Measurements from ENCODE around the gene KCNQ4. TPM values are rescaled to one million over a fixed set of nuclear protein-coding genes. Genes with fewer than 3 reads are reported as not detected.

KCNQ4 gene
- total RNA-seq: not detected in 2 replicates

DNA sequence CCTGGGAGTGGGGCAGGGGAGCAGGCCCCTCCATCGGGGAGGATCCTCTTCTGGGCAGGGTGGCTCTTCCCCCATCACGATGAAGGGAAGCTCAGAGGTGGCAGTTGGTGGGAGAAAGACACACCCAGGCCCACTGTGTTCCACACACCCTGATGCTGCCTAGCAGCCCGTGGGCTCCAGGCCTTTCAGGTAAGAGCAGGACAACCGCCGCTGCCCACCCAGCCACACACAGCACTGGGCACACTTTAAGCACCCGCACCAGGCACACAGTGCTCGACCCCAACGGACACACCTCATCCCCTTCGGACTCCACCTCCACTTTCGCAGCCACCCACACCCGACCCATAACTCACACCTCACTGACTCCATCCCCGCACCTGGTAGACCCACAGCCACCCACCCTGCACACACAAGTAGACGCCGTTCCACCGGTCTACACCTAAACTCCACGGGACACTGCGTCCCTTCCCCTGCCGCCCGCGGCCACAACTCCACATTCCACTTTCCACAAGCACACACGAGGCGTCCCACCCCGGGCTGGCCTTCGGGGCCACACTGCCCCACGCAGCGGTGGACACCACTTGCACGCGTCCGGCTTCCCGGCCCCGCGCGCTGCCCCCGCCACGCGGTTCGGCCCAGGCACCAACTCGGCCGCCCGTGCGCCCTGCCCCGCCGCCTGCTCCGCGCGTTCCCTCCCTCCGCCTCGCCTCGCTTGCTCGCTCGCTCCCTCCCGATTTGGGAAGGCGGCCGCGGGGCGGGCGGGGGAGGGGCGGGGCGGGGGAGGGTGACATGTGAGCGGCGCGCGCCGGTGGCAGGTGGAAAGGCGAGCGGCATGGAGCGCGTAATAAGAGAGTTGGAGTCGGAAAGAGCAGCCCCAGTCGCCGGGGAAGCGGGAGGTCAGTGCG lies at the start of gene KCNQ4:
Gene KCNQ4 (plus strand): TSS at position 787 of the 905 bp plus-strand sequence. CDS start 307 bp downstream, outside the sequence.
- DNase-seq (ENCODE audit: low read depth in 2 of 2): peak in 1 of 2 donors; percentile 27

DNA sequence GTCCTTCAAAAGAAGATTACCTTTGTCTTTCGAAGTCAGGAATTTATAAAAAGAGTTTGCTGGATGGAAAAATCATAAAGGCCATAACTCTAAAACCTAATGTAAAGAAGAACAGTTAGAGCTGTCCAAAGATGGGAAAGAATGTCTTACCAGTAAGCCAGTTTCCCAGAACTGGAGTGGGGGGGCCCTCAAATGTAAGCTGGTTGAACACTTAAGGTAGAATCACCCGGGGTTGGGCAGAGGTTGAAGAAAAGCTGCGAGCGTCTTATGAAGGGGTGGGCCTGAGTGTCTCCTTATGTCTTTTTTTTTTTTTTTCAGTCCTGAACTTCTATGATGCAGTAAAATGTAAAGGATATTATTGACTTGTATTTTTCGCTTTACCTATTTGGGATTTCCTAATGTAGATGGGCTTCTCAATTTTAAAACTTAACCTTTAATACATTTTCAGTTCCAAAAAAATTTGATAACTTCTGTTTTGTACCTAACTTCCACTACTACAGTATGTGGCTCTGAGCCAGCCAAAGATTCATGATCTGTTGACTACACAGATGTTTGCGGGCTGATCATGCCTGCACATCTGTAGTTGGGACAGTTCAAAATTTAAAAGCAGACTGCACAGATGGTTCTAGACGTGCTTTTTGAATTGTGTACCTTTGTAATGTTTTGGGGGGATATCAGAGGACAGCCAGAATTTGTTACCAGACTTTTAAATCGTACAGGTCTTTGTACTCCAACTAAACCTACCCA lies 48.5 kb upstream of the KCNQ4 start:
- no peak for DNase-seq (ENCODE audit: low read depth in 2 of 2)

DNA sequence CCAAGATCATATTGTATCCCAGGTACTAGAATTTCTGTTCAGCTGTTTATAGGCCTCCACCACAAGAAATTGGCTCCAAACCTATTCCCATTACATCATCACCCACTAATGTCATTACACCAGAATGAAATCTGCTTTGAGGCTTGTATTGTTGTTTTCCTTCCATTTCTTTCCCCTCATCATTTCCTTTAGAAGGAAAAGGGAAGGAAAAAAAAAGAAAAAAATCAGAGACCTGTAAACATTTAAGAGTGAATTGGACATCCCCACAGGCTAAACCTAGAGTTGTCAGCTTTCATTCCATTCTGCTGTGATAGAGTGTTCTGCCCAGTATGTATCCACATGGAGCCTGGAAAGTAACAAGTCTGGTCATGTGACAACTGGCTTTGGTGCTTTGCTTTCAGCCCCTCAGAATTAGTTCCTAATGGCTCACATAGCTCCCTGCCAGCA lies 47.5 kb upstream of the KCNQ4 start:
- peak; percentile 79 to 89 for DNase-seq (ENCODE audit: low read depth in 2 of 2)

GRCh38 chr1:40738831-40739230 lies 44.8 kb upstream of the KCNQ4 start:
- no peak for DNase-seq (ENCODE audit: low read depth in 2 of 2)

DNA sequence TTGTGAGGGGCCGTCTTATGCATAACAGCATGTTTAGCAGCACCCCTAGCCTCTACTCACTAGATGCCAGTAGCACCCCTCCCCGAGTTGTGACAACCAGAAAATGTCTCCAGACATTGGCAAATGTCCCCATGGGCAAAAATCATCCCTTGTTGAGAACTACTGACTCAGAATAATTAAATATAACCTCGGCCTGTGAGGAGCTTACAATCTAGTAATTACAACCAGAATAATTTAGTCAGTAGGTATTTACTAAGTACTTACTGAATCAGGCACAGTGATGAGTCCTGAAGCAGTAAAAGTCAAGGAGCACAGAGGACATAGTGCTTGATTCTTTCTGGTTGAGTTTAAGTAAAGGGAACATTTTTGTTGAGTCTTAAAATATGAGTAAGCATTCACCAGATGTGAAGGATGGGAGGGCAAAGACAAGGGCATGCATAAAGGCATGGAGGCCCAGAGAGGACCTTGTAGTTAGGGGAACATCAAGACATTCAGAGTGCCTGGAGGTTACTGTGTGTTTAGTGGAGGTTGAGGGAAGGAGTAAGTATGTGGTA lies 44.1 kb upstream of the KCNQ4 start:
- DNase-seq (ENCODE audit: low read depth in 2 of 2): no peak

DNA sequence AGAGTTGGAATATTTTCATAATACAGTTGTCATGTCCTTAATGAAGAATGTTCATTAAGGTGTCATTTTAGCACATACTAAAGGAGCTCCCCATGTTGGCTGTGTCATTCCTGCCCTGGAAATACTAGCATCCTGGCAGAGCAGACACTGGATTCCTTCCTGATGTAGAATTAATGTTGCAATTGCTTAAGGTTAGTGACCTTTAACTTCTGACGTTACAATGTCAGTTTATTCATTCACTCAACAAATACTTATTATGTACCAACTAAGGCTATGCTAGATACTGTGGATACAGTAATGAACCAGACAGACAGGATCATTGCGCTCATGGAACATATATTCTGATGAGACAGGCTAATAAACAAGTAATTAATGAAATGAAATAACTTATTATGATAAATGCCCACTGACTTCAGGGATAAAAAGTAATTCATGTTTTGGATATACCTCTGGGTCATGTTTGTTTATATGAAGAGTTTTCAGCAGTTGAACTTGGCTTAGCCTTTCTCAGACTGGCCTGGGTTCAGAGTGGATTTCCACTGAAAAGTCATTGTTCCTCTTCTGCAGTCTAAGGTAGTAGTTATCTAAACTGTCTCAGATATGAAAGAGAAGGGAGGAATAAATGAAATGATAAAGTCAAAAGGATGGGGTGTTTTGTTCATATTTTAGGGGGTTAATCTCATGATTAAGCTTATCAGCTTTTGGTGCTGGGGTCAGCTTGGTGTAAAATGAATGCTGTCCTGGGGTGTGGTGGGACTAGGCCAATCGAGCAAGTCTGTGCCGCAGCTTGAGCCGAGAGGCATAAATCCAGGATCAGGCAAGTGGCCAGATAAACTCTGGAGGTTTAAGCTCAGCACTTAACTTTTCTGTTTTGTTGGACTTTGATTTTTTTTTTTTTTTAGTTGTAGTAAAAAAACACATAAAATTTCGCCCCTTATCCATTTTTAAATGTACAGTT lies 43.3 kb upstream of the KCNQ4 start:
- peak in 1 of 2 donors; percentile 13 for DNase-seq (ENCODE audit: low read depth in 2 of 2)

GRCh38 chr1:40740997-40741736 lies 42.4 kb upstream of the KCNQ4 start:
- DNase-seq (ENCODE audit: low read depth in 2 of 2): no peak

DNA sequence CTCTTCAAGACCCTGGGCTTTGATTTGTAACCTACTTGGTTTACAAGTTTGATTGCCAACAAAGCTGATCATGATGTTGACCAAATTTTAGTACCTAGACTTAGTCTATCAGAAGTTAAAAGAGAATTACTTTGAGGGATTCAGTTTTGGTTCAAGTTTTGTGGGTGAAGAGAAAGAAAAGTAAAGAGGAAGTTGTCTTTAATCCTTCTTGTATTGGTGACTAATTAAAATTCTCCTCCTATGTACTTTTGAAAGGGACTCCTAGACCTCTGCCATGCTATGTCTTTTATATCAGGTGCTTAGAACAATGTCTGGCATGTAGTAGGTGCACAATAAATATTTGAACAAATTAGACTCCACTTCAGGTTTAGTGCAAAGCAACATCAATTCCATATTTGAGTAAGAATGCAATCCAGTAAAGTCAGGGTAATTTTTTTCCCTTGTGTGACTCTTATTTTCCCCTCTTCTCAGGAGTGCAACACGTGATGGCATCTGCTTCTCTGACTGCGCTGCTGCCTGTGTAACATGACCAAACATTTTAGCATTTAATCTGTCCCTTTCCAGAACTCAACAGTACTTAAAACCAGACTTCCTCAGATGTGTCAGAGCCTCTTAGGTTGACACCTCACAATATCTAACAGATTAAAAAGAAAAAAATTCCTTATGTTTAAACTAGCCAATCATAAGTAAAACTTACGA lies 41.1 kb upstream of the KCNQ4 start:
- no peak for DNase-seq (ENCODE audit: low read depth in 2 of 2)

GRCh38 chr1:40743452-40743851 lies 40.1 kb upstream of the KCNQ4 start:
- no peak for DNase-seq (ENCODE audit: low read depth in 2 of 2)

DNA sequence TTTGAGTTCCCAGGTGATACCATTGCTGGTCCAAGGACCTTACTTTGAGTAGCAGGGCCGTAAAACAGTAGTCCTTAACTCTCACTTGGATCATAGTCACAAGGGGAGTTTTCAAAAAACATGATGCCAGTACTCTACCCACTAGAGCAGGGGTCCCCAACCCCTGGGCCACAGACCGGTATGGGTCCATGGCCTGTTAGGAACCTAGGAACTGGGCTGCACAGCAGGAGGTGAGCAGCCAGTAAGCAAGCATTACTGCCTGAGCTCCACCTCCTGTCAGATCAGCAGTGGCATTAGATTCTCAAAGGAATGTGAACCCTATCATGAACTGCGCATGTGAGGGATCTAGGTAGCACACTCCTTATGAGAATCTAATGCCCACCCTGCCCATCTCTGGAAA lies 39.7 kb upstream of the KCNQ4 start:
- DNase-seq (ENCODE audit: low read depth in 2 of 2): no peak

DNA sequence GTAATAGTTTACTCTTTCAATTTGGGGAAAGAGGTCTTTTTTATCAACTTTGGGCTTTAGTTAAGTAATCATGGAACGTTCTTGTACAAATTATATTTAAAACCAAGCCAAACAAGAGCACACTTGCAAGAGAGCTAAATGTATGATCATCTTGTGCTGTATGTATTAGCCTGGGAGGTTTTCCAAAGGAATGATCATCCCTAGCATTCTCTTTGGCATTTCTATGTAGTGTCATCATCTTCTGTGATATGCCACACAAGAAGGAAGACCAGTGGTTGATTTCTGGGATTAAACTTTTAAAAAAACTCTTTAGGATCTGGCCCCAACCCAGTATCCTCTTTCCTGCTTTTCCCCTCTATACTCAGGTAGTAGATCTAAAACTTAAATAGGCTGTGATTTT lies 38.4 kb upstream of the KCNQ4 start:
- DNase-seq (ENCODE audit: low read depth in 2 of 2): no peak

GRCh38 chr1:40746344-40747090 lies 37.1 kb upstream of the KCNQ4 start:
- no peak for DNase-seq (ENCODE audit: low read depth in 2 of 2)

GRCh38 chr1:40748841-40749718 lies 34.5 kb upstream of the KCNQ4 start:
- no peak for DNase-seq (ENCODE audit: low read depth in 2 of 2)

DNA sequence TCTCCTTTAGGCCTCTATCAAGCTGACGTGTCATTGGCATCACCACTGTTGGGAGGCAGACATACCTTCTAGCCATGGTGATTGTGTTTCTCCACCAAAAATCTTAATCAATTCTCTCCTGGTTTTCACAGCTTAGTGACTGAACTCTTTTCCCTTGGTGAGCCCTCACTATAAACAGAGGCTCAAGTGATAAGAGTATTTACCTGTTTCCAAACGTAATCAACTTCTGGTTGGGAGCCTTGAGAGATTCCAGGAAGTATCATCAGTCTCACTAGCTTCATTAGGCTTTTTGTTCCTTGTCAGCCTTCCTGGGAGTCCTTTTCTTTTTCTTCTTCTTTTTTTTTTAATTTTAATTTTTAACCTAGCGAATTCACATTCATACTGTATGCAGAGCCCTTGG lies 33.8 kb upstream of the KCNQ4 start:
- no peak for DNase-seq (ENCODE audit: low read depth in 2 of 2)

GRCh38 chr1:40750451-40750908 lies 33.1 kb upstream of the KCNQ4 start:
- no peak for DNase-seq (ENCODE audit: low read depth in 2 of 2)

DNA sequence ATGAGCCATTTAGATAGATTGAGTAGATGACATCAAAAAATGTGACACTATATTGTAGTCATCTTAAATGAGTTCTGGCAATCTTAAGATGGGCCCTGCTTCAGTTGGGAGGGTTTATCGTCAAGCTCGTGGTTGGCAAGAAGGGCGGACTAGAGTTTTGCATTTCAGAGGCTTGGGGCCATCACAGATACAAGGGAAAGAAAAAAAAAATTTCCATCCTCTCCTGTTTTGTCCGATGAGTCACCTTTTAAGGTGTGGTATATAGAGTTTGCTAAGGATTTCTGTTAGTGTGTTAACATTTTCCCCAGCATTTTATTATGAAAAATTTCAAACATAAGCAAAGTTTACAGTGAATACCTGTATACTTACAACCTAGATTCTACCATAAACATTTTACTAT lies 31.8 kb upstream of the KCNQ4 start:
- no peak for DNase-seq (ENCODE audit: low read depth in 2 of 2)

GRCh38 chr1:40753142-40753882 lies 30.3 kb upstream of the KCNQ4 start:
- DNase-seq (ENCODE audit: low read depth in 2 of 2): no peak

Measured in lung microvascular endothelial cell (primary cell).